HepG2 (cell line): ENCODE data around the gene ZBTB7A. TPM values are rescaled to one million over a fixed set of nuclear protein-coding genes. Genes with fewer than 3 reads are reported as not detected.

Experiments used
- DPF2 ChIP-seq: sonication (generic); formaldehyde crosslinking; IDR thresholded peaks from 2 replicates; pipeline ENCODE4 v1.4.0; 2020; ENCODE audit warnings: mild to moderate bottlenecking, low read depth, missing genetic modification reagents, borderline replicate concordance
- ELF3 ChIP-seq: IDR thresholded peaks from 2 replicates; pipeline ENCODE4 v1.6.1; 2016; ENCODE audit warnings: missing genetic modification reagents, missing compliant biosample characterization
- ETV6 ChIP-seq: sonication (generic); formaldehyde crosslinking; conservative IDR thresholded peaks from 2 replicates; pipeline ENCODE4 v1.4.0; 2020; ENCODE audit warnings: missing genetic modification reagents
- FOXA1 ChIP-seq, 2 experiments: fragments of 450-650 bp in 1 of 2; sonication (generic) in 1 of 2; formaldehyde crosslinking in 1 of 2; IDR thresholded peaks; 2 replicates each; pipeline versions ENCODE4 v1.4.0 to v1.6.1; 2016 to 2020; ENCODE audit warnings: missing genetic modification reagents in 1 of 2
- HHEX ChIP-seq: IDR thresholded peaks from 2 replicates; pipeline ENCODE4 v1.6.1; 2016; ENCODE audit warnings: control low read depth
- HOXA7 ChIP-seq: sonication (generic); formaldehyde crosslinking; IDR thresholded peaks from 2 replicates; pipeline ENCODE4 v1.8.1; 2022; ENCODE audit warnings: mild to moderate bottlenecking, missing genetic modification reagents, moderate library complexity
- ISL2 ChIP-seq: sonication (generic); formaldehyde crosslinking; IDR thresholded peaks from 2 replicates; pipeline ENCODE4 v1.5.0; 2020; ENCODE audit warnings: missing genetic modification reagents
- KLF16 ChIP-seq, 2 experiments: sonication (generic) in 1 of 2; formaldehyde crosslinking in 1 of 2; IDR thresholded peaks; 2 replicates each; pipeline versions ENCODE4 v1.6.1 to v1.8.0; 2016 to 2023; ENCODE audit warnings: missing genetic modification reagents in 2 of 2, missing compliant biosample characterization in 1 of 2
- MIER2 ChIP-seq: IDR thresholded peaks from 2 replicates; pipeline ENCODE4 v1.6.1; 2016; ENCODE audit warnings: missing biosample characterization, missing genetic modification reagents
- PAX8 ChIP-seq: sonication (generic); formaldehyde crosslinking; IDR thresholded peaks from 2 replicates; pipeline ENCODE4 v1.8.0; 2022; ENCODE audit warnings: mild to moderate bottlenecking, missing genetic modification reagents, borderline replicate concordance
- RBAK ChIP-seq: sonication (generic); formaldehyde crosslinking; IDR thresholded peaks from 2 replicates; pipeline ENCODE4 v1.5.1; 2020; ENCODE audit warnings: mild to moderate bottlenecking, missing genetic modification reagents
- TAF1 ChIP-seq: sonication (generic); formaldehyde crosslinking; IDR thresholded peaks from 2 replicates; pipeline ENCODE4 v1.4.0; 2020; ENCODE audit warnings: missing genetic modification reagents
- TBX3 ChIP-seq: fragments of 450-650 bp; IDR thresholded peaks from 2 replicates; pipeline ENCODE4 v1.6.1; 2017; ENCODE audit warnings: antibody characterized with exemption, mild to moderate bottlenecking, inconsistent platforms, borderline replicate concordance
- ZFP37 ChIP-seq: sonication (generic); formaldehyde crosslinking; IDR thresholded peaks from 2 replicates; pipeline ENCODE4 v1.4.0; 2020; ENCODE audit warnings: missing genetic modification reagents, borderline replicate concordance
- ZNF230 ChIP-seq: sonication (generic); formaldehyde crosslinking; IDR thresholded peaks from 2 replicates; pipeline ENCODE4 v1.4.0; 2020; ENCODE audit warnings: mild to moderate bottlenecking, missing genetic modification reagents
- ZNF251 ChIP-seq: sonication (generic); formaldehyde crosslinking; IDR thresholded peaks from 2 replicates; pipeline ENCODE4 v1.9.0; 2021; ENCODE audit warnings: mild to moderate bottlenecking, missing genetic modification reagents
- ZNF329 ChIP-seq: sonication (generic); formaldehyde crosslinking; IDR thresholded peaks from 2 replicates; pipeline ENCODE4 v1.9.0; 2021; ENCODE audit warnings: low read depth, mild to moderate bottlenecking, missing genetic modification reagents
- polyA plus RNA-seq, 8 experiments: library from polyadenylated mRNA; depleted of rRNA in 3 of 8; stranded (reverse) in 7 of 8; unstranded in 1 of 8; fragments of >200 nt; fragmentation: Illumina TruSeq in 4 of 8; extraction: Trizol in 4 of 8; gene quantifications; 2 replicates each; pipeline versions ENCODE4 v1.2.1 to v1.2.3, GENCODE V29; 2011 to 2016; ENCODE audit warnings: low read depth in 4 of 8, missing spikeins in 1 of 8, mixed read lengths in 1 of 8; ENCODE audit not compliant: insufficient read depth in 1 of 8
- total RNA-seq, 5 experiments: library from RNA; depleted of rRNA; stranded (reverse); fragments of >200 nt; fragmentation: Illumina TruSeq; extraction: Trizol; gene quantifications; 2 replicates each; pipeline ENCODE4 v1.2.3, GENCODE V29; 2016; ENCODE audit warnings: low read depth in 1 of 5
- TF ChIP-seq, protein P1 (sequence below): sonication (generic); formaldehyde crosslinking; IDR thresholded peaks from 2 replicates; pipeline ENCODE4 v1.5.1; 2020; ENCODE audit warnings: mild to moderate bottlenecking, missing genetic modification reagents, moderate library complexity
- TF ChIP-seq, protein P2 (sequence below): sonication (generic); formaldehyde crosslinking; conservative IDR thresholded peaks from 2 replicates; pipeline ENCODE4 v1.8.0; 2022; ENCODE audit warnings: missing genetic modification reagents
- TF ChIP-seq, protein P3 (sequence below): sonication (generic); formaldehyde crosslinking; IDR thresholded peaks from 2 replicates; pipeline ENCODE4; 2020; ENCODE audit warnings: missing genetic modification reagents, mild to moderate bottlenecking, borderline replicate concordance
- TF ChIP-seq, protein P4 (sequence below): sonication (generic); formaldehyde crosslinking; IDR thresholded peaks from 2 replicates; pipeline ENCODE4 v1.5.1; 2020; ENCODE audit warnings: mild to moderate bottlenecking, missing genetic modification reagents, borderline replicate concordance

The ZBTB7A gene
- total and polyA plus RNA-seq, 2 of the 13 experiments (the other 11 are each of a cell fraction or from before 2014, with no cell fraction given) = 3.6 to 4.0 TPM

DNA sequence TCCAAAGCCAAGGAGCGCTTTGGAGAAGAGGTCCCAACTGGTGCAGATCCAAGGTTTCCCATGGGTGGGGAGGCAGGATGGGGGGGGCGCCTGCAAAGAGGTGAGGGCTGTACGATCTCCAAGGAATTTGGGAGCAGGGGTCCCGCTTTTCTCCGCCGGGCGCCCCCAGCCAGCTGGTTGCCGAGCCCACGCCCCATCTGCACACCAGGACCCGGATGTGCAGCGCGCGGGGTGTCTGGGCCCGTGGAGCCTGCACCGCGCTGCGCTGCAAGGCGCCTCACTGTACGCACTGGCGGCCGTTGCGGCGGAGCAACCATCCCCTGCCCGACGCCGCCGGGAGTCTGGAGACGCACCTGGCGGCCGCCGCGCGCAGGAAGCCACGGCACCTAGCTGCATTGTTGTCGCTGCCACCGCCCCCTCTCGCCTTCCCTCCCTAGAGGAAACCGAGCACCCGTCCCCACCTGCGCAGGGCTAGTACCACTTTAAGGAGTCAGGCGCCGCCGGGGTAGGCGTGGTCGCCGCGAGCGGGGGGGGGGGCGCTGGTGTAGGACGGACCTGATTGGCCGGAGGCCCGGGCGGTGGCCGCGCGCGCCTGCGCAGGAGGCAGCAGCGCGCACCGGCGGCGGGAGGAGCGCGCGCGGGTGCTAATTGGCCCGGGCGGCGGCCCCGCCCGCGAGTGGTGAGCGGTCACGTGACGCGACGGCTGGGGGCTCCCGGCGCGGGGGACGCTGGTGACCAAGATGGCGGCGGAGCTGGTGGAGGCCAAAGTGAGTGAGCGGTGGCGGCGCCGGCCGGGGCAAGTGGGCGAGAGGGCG, 59.5 kb downstream of the ZBTB7A start, which contains the start of gene PIAS4 (continued):
- TF ChIP-seq ELF3 (CRISPR knock-in tag) = peak; percentile 34; the same call in 1 of the 2 replicates
- no peak for TF ChIP-seq HOXA7 (CRISPR knock-in tag)
- 0 out of 2 replicates have a peak, but pooled peaks have one; percentile 27 for TF ChIP-seq ZNF230 (CRISPR knock-in tag)
- peak; percentile 30; the same call in 1 of the 2 replicates for TF ChIP-seq ISL2
- peak; percentile 48; the same call in 1 of the 2 replicates for TF ChIP-seq TBX3
- TF ChIP-seq ZNF251 (CRISPR knock-in tag) = no peak
- no peak for TF ChIP-seq ETV6
- TF ChIP-seq, protein P1, sequence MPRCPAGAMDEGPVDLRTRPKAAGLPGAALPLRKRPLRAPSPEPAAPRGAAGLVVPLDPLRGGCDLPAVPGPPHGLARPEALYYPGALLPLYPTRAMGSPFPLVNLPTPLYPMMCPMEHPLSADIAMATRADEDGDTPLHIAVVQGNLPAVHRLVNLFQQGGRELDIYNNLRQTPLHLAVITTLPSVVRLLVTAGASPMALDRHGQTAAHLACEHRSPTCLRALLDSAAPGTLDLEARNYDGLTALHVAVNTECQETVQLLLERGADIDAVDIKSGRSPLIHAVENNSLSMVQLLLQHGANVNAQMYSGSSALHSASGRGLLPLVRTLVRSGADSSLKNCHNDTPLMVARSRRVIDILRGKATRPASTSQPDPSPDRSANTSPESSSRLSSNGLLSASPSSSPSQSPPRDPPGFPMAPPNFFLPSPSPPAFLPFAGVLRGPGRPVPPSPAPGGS (CRISPR knock-in tag) = 0 out of 2 replicates have a peak, but pooled peaks have one; percentile 64
- TF ChIP-seq MIER2 (CRISPR knock-in tag) = no peak
- TF ChIP-seq, protein P2, sequence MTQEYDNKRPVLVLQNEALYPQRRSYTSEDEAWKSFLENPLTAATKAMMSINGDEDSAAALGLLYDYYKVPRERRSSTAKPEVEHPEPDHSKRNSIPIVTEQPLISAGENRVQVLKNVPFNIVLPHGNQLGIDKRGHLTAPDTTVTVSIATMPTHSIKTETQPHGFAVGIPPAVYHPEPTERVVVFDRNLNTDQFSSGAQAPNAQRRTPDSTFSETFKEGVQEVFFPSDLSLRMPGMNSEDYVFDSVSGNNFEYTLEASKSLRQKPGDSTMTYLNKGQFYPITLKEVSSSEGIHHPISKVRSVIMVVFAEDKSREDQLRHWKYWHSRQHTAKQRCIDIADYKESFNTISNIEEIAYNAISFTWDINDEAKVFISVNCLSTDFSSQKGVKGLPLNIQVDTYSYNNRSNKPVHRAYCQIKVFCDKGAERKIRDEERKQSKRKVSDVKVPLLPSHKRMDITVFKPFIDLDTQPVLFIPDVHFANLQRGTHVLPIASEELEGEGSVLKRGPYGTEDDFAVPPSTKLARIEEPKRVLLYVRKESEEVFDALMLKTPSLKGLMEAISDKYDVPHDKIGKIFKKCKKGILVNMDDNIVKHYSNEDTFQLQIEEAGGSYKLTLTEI (CRISPR knock-in tag) = no peak
- no peak for TF ChIP-seq RBAK (CRISPR knock-in tag)
- TF ChIP-seq, protein P3, sequence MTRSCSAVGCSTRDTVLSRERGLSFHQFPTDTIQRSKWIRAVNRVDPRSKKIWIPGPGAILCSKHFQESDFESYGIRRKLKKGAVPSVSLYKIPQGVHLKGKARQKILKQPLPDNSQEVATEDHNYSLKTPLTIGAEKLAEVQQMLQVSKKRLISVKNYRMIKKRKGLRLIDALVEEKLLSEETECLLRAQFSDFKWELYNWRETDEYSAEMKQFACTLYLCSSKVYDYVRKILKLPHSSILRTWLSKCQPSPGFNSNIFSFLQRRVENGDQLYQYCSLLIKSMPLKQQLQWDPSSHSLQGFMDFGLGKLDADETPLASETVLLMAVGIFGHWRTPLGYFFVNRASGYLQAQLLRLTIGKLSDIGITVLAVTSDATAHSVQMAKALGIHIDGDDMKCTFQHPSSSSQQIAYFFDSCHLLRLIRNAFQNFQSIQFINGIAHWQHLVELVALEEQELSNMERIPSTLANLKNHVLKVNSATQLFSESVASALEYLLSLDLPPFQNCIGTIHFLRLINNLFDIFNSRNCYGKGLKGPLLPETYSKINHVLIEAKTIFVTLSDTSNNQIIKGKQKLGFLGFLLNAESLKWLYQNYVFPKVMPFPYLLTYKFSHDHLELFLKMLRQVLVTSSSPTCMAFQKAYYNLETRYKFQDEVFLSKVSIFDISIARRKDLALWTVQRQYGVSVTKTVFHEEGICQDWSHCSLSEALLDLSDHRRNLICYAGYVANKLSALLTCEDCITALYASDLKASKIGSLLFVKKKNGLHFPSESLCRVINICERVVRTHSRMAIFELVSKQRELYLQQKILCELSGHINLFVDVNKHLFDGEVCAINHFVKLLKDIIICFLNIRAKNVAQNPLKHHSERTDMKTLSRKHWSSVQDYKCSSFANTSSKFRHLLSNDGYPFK (CRISPR knock-in tag) = peak; percentile 70; the same call in 1 of the 2 replicates
- peak; percentile 81 for TF ChIP-seq TAF1 (CRISPR knock-in tag)
- TF ChIP-seq HHEX (CRISPR knock-in tag) = no peak
- TF ChIP-seq FOXA1 (IDR thresholded peaks at IDR 0.05) = no peak
- 0 out of 2 replicates have a peak, but pooled peaks have one; percentile 26 for TF ChIP-seq FOXA1 (CRISPR knock-in tag; IDR thresholded peaks at IDR 0.05)
- TF ChIP-seq DPF2 (CRISPR knock-in tag) = no peak
- TF ChIP-seq, protein P4, sequence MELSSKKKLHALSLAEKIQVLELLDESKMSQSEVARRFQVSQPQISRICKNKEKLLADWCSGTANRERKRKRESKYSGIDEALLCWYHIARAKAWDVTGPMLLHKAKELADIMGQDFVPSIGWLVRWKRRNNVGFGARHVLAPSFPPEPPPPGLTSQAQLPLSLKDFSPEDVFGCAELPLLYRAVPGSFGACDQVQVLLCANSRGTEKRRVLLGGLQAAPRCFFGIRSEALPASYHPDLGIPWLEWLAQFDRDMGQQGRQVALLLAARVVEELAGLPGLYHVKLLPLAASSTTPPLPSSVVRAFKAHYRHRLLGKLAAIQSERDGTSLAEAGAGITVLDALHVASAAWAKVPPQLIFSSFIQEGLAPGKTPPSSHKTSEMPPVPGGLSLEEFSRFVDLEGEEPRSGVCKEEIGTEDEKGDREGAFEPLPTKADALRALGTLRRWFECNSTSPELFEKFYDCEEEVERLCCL (CRISPR knock-in tag) = no peak
- TF ChIP-seq PAX8 (CRISPR knock-in tag) = 0 out of 2 replicates have a peak, but pooled peaks have one; percentile 42
- TF ChIP-seq ZFP37 (CRISPR knock-in tag) = peak; percentile 59; the same call in 1 of the 2 replicates
- no peak for TF ChIP-seq ZNF329 (CRISPR knock-in tag)
- TF ChIP-seq KLF16 (CRISPR knock-in tag; IDR thresholded peaks at IDR 0.05) = peak in 1 of 2 experiments; percentile 73; a peak in 1 of 4 replicates
